Endothelial cell of umbilical vein (primary cell): Measurements from ENCODE around the gene ZDHHC22. TPM values are rescaled to one million over a fixed set of nuclear protein-coding genes. Genes with fewer than 3 reads are reported as not detected.

Experiments used
- BruUV-seq: library from RNA; stranded (reverse); fragments of 400-500 nt; replicated peaks from 2 replicates; lab custom pipeline; 2021; lab: Mats Ljungman, UMichigan
- CTCF ChIA-PET: fragments of 300-600, 350-600 bp; sonication (Branson Sonifier 250); formaldehyde crosslinking; loops from one replicate; lab custom pipeline; 2021; ENCODE audit warnings: antibody characterized with exemption, inconsistent platforms; lab: Charles Lee
- POLR2A ChIA-PET: fragments of 300-600, 350-600 bp; sonication (Branson Sonifier 250); formaldehyde crosslinking; loops from one replicate; lab custom pipeline; 2021; ENCODE audit warnings: antibody characterized with exemption, inconsistent platforms; lab: Charles Lee
- DNase-seq: peaks from one replicate; pipeline ENCODE4 v3.0.0-alpha.2; 2011; ENCODE audit warnings: low read depth, low spot score
- FAIRE-seq: peaks from 2 replicates; lab custom pipeline; 2011; peaks lifted over from hg19 to GRCh38; lab: Jason Lieb, UNC
- H2AFZ ChIP-seq: 2 replicates; pipeline ENCODE4 v1.6.0; 2012; ENCODE audit warnings: low read depth, low read length, control low read depth, inconsistent platforms
- H3K27ac ChIP-seq: 2 replicates; pipeline ENCODE4 v1.5.1; 2011; ENCODE audit warnings: low read depth, mild to moderate bottlenecking, control low read depth, low read length, moderate library complexity; ENCODE audit not compliant: insufficient read depth
- H3K27me3 ChIP-seq, 2 experiments: 2 replicates each; pipeline versions ENCODE4 v1.6.0 to v1.6.1; 2011; ENCODE audit warnings: low read length in 2 of 2, mixed read lengths in 1 of 2; ENCODE audit not compliant: control insufficient read depth in 2 of 2, insufficient read depth in 2 of 2
- H3K36me3 ChIP-seq, 2 experiments: 2 replicates in 1 of 2; 3 replicates in 1 of 2; pipeline ENCODE4 v1.5.1; 2011; ENCODE audit warnings: low read length in 2 of 2, mild to moderate bottlenecking in 1 of 2, moderate library complexity in 1 of 2; ENCODE audit not compliant: control insufficient read depth in 2 of 2, insufficient read depth in 2 of 2; ENCODE audit errors: extremely low read depth in 1 of 2
- H3K4me1 ChIP-seq: 3 replicates; pipeline ENCODE4 v1.5.1; 2011; ENCODE audit warnings: mild to moderate bottlenecking, low read length; ENCODE audit not compliant: control insufficient read depth, insufficient read depth; ENCODE audit errors: extremely low read depth
- H3K4me2 ChIP-seq: 2 replicates; pipeline ENCODE4 v1.6.1; 2011; ENCODE audit warnings: low read length, control low read depth, mixed read lengths; ENCODE audit not compliant: insufficient read depth
- H3K4me3 ChIP-seq, 3 experiments: fragments of 200-600 bp in 1 of 3; sonication (generic), shearing (Covaris generic) in 1 of 3; replicated peaks in 1 of 3; 2 replicates each; pipeline ENCODE4 v1.5.1; 2011 to 2016; ENCODE audit warnings: control low read depth in 3 of 3, low read length in 3 of 3, mild to moderate bottlenecking in 2 of 3, inconsistent platforms in 1 of 3, low read depth in 1 of 3, moderate library complexity in 1 of 3; ENCODE audit not compliant: insufficient read depth in 1 of 3
- H3K79me2 ChIP-seq: 2 replicates; pipeline ENCODE4 v1.6.0; 2012; ENCODE audit warnings: low read length, inconsistent platforms; ENCODE audit not compliant: control insufficient read depth, insufficient read depth
- H3K9ac ChIP-seq: replicated peaks from 2 replicates; pipeline ENCODE3; 2011; ENCODE audit warnings: low read length, control low read depth; ENCODE audit not compliant: insufficient read depth; ENCODE audit errors: extremely low read depth
- H3K9me1 ChIP-seq: replicated peaks from 3 replicates; pipeline ENCODE4 v1.6.0; 2011; ENCODE audit warnings: mild to moderate bottlenecking, low read length; ENCODE audit not compliant: control insufficient read depth, insufficient read depth; ENCODE audit errors: extremely low read depth
- H3K9me3 ChIP-seq: replicated peaks from 2 replicates; pipeline ENCODE4 v1.5.1; 2012; ENCODE audit warnings: low read length, inconsistent platforms; ENCODE audit not compliant: control insufficient read depth, insufficient read depth
- H4K20me1 ChIP-seq: replicated peaks from 2 replicates; pipeline ENCODE3; 2011; ENCODE audit warnings: mild to moderate bottlenecking, low read length; ENCODE audit not compliant: control insufficient read depth, insufficient read depth; ENCODE audit errors: extremely low read depth
- CTCF ChIP-seq, 2 donors: IDR thresholded peaks; 1 replicate in 1 of 2; 2 replicates in 1 of 2; pipeline ENCODE4 v1.5.1; 2011; ENCODE audit warnings: low read length in 2 of 2, mild to moderate bottlenecking in 2 of 2, moderate library complexity in 2 of 2, control low read depth in 1 of 2, inconsistent platforms in 1 of 2, low read depth in 1 of 2; ENCODE audit not compliant: insufficient read depth in 1 of 2; ENCODE audit errors: extremely low read depth in 1 of 2
- EZH2 ChIP-seq: IDR thresholded peaks from 2 replicates; pipeline ENCODE4 v1.6.1; 2012; ENCODE audit warnings: borderline replicate concordance, low read depth, mild to moderate bottlenecking, moderate library complexity, low read length, inconsistent platforms; ENCODE audit not compliant: severe bottlenecking
- FOS ChIP-seq: IDR thresholded peaks from 2 replicates; pipeline ENCODE4 v1.6.1; 2011; ENCODE audit warnings: mild to moderate bottlenecking, low read length, moderate library complexity, borderline replicate concordance; ENCODE audit not compliant: insufficient read depth
- GATA2 ChIP-seq: IDR thresholded peaks from 2 replicates; pipeline ENCODE4 v1.7.0; 2011; ENCODE audit warnings: low read depth, mild to moderate bottlenecking, moderate library complexity, mixed read lengths, low read length; ENCODE audit not compliant: insufficient read length, insufficient read depth
- JUN ChIP-seq: IDR thresholded peaks from 2 replicates; pipeline ENCODE4 v1.6.1; 2011; ENCODE audit warnings: borderline replicate concordance, low read depth; ENCODE audit not compliant: insufficient read length, insufficient read depth
- MAX ChIP-seq: IDR thresholded peaks from 2 replicates; pipeline ENCODE4 v1.6.1; 2011; ENCODE audit not compliant: insufficient read depth, insufficient read length
- MYC ChIP-seq: IDR thresholded peaks from one replicate; pipeline ENCODE4 v1.6.1; 2011; ENCODE audit warnings: mild to moderate bottlenecking, low read depth, low read length
- POLR2A ChIP-seq: IDR thresholded peaks from 2 replicates; pipeline ENCODE4 v1.6.1; 2012; ENCODE audit warnings: low read depth, mild to moderate bottlenecking, control low read depth, low read length
- POLR2AphosphoS5 ChIP-seq: IDR thresholded peaks from 2 replicates; pipeline ENCODE4 v1.6.1; 2012; ENCODE audit warnings: low read depth, mild to moderate bottlenecking, control low read depth, low read length, moderate library complexity; ENCODE audit not compliant: insufficient read depth
- dilution Hi-C: fragments of 300-500 bp; cut with MboI; formaldehyde crosslinking; loops from one replicate; pipeline ENCODE4 v1.15.0; 2019; ENCODE audit warnings: low sequenced_read_pairs; ENCODE audit not compliant: extremely low pct_ligation_motif_present
- intact Hi-C: fragments of 100-400 bp; cut with micrococcal nuclease; formaldehyde crosslinking; loops from one replicate; pipeline ENCODE4 v1.10.0; 2022
- polyA plus RNA-seq, 4 experiments: library from polyadenylated mRNA; depleted of rRNA in 3 of 4; stranded (reverse) in 3 of 4; unstranded in 1 of 4; fragments of >200 nt; gene quantifications; 2 replicates each; pipeline versions ENCODE4 v1.2.1 to v1.2.3, GENCODE V29; 2011 to 2012; ENCODE audit warnings: missing spikeins in 1 of 4
- total RNA-seq: library from RNA; stranded (reverse); gene quantifications from 2 replicates; pipeline ENCODE4 v1.2.3, GENCODE V29; 2021

The ZDHHC22 gene
- total and polyA plus RNA-seq, 2 donors (not counting 3 experiments of a cell fraction or from before 2014, with no cell fraction given): 0.03 to 0.24 TPM

GRCh38 chr14:77109656-77110055 lies 31.9 kb downstream of the ZDHHC22 start:
- BruUV-seq: no TSS peak
- Histone ChIP-seq H3K36me3 (peaks cover 12 to 18% of the 10 kb centered on the region in 2 experiments), H3K27me3 (no peaks in the 10 kb centered on the region), H3K79me2 (peaks cover under 1% of the 10 kb centered on the region), H2AFZ (no peak overlapping the region), H4K20me1 (no peaks in the 10 kb centered on the region), H3K27ac (no peak overlapping the region), H3K4me3 (no peak overlapping the region), H3K9me3 (no peaks in the 10 kb centered on the region), H3K4me2 (no peak overlapping the region), H3K9me1 (no peaks in the 10 kb centered on the region), H3K4me1 (peaks cover 14% of the 10 kb centered on the region), H3K9ac (no peak overlapping the region)
- ChIA-PET CTCF (interaction anchor here (1.2 to 1.8 kb wide), 4 partner anchors 10 to 237 kb away, joined by 3 to 10 read pairs (median 4); partner anchors contain the start of gene CIPC), POLR2A (no interaction called here)
- FAIRE-seq: no peak
- intact Hi-C loops: no loop called here
- TF ChIP-seq JUN (no peak), EZH2 (no peak), MAX (no peak), POLR2A (no peak), GATA2 (no peak), FOS (no peak), CTCF (IDR thresholded peaks at IDR 0.05; ENCODE audit: extremely low read depth in 1 of 2, insufficient read depth in 1 of 2, low read depth in 1 of 2, low read length in 2 of 2) (no peak), MYC (no peak), POLR2AphosphoS5 (no peak)
- dilution Hi-C loops: no loop called here
- no peak for DNase-seq
